HG02885 (cell line): ENCODE results near the gene ATP6V1C2.

ENCODE experiments used
- ATAC-seq: cut with Tn5 transposase; IDR thresholded peaks from one replicate; pipeline ENCODE4 v1.9.1; 2021; ENCODE audit warnings: mild to moderate bottlenecking; ENCODE audit not compliant: unreplicated experiment, poor library complexity

Gene ATP6V1C2

GRCh38 chr2:10721396-10722251 is at the start of gene ATP6V1C2:
Gene ATP6V1C2 (plus strand): TSS chr2:10721630. CDS start chr2:10722850, 1,220 bp downstream.
- ATAC-seq: peak; percentile 93

- no peak for ATAC-seq
These were observed 46.3 kb upstream of the ATP6V1C2 start for GRCh38 chr2:10675131-10675530.

- ATAC-seq: no peak
These were observed 43.2 kb upstream of the ATP6V1C2 start for GRCh38 chr2:10678225-10678624.

GRCh38 chr2:10680214-10680613 is 41.2 kb upstream of the ATP6V1C2 start:
- no peak for ATAC-seq

- ATAC-seq: no peak
These were observed 40.5 kb upstream of the ATP6V1C2 start for GRCh38 chr2:10680957-10681356.

GRCh38 chr2:10686176-10686730 is 35.2 kb upstream of the ATP6V1C2 start:
- ATAC-seq: no peak

- ATAC-seq: peak; percentile 39
These were observed 32.3 kb upstream of the ATP6V1C2 start for GRCh38 chr2:10688921-10689807.

- ATAC-seq: no peak
These were observed 29.9 kb upstream of the ATP6V1C2 start for GRCh38 chr2:10691521-10691920.

- no peak for ATAC-seq
These were observed 21.2 kb upstream of the ATP6V1C2 start for GRCh38 chr2:10700078-10700803.

GRCh38 chr2:10704034-10704594 is 17.3 kb upstream of the ATP6V1C2 start:
- no peak for ATAC-seq

- no peak for ATAC-seq
These were observed 15.4 kb upstream of the ATP6V1C2 start for GRCh38 chr2:10706033-10706432.

GRCh38 chr2:10707831-10708230 is 13.6 kb upstream of the ATP6V1C2 start:
- ATAC-seq: no peak

GRCh38 chr2:10709290-10709939 is 12.0 kb upstream of the ATP6V1C2 start:
- ATAC-seq: no peak

GRCh38 chr2:10712185-10712809 is 9.1 kb upstream of the ATP6V1C2 start:
- ATAC-seq: no peak

GRCh38 chr2:10716581-10716980 is 4.8 kb upstream of the ATP6V1C2 start:
- no peak for ATAC-seq

GRCh38 chr2:10717628-10718027 is 3.8 kb upstream of the ATP6V1C2 start:
- ATAC-seq: no peak

- ATAC-seq: no peak
These were observed 1.1 kb upstream of the ATP6V1C2 start for GRCh38 chr2:10720306-10720705.

GRCh38 chr2:10720947-10721395 is 459 bp upstream of the ATP6V1C2 start:
- ATAC-seq: peak; percentile 21
